ENCODE data around the gene CARD11.

CARD11 gene

DNA sequence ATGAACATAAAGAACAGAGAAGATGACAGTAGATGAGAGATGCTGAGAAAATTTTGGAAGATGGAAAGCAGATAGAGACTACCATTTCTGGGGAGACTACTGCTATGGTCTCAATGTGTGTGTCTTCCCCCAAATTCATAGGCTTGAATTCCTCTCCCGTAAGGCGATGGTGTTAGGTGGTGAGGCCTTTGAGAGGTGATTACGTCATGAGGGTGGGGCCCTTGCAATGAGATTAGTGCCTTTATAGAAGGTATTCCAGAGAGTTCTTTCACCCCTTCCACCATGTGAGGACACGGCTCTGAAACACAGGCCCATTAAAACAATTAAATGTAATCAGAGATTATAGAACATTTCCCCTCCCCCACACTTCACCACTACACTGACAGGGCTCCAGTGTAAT is 23.9 kb downstream of the CARD11 start:
- TF ChIP-seq, protein P1, sequence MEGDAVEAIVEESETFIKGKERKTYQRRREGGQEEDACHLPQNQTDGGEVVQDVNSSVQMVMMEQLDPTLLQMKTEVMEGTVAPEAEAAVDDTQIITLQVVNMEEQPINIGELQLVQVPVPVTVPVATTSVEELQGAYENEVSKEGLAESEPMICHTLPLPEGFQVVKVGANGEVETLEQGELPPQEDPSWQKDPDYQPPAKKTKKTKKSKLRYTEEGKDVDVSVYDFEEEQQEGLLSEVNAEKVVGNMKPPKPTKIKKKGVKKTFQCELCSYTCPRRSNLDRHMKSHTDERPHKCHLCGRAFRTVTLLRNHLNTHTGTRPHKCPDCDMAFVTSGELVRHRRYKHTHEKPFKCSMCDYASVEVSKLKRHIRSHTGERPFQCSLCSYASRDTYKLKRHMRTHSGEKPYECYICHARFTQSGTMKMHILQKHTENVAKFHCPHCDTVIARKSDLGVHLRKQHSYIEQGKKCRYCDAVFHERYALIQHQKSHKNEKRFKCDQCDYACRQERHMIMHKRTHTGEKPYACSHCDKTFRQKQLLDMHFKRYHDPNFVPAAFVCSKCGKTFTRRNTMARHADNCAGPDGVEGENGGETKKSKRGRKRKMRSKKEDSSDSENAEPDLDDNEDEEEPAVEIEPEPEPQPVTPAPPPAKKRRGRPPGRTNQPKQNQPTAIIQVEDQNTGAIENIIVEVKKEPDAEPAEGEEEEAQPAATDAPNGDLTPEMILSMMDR (conservative IDR thresholded peaks at IDR 0.05) = no peak
- no peak overlapping the region for H3K27ac ChIP-seq

DNA sequence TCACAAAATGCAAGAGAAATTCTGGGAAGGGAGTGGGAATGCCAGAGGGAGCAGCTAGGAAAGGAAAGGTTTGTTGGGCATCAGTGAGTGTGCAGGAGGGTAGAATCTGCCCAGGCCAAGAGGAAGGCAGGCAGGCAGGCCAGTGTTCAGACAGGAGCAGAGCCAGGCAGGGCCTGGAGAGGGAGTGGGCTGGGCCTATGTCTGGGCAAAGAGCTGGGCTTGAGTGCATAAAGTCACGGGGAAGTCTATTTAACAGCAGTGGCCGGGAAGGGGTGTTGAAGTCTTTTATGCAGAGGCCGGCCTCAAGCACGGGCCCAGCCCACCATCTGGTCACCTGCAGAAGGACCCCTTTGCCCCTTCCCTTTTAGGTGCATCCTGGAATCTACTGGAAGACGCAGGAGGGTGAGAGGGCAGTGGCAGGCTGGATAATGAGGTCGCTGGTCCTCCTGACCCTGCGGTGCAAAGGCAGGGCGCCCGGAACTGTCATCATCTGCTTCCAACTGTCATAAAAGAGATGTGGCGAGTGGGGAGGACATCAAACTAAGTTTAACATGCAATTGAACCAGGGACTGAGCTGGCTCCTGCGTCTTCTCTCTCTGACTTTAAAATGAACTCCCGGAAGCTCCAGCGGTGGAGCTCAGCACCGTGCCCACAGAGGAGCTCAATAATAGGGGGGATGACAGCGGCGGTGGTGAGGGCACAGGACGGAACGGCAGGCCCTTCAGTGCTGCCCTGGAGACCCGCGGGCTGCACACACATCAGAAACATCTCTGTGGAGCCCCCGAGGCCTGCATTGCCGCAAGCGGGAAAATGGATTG is 29.5 kb downstream of the CARD11 start:
- TF ChIP-seq, protein P1 (conservative IDR thresholded peaks at IDR 0.05) = no peak
- H3K27ac ChIP-seq = no peak overlapping the region

DNA sequence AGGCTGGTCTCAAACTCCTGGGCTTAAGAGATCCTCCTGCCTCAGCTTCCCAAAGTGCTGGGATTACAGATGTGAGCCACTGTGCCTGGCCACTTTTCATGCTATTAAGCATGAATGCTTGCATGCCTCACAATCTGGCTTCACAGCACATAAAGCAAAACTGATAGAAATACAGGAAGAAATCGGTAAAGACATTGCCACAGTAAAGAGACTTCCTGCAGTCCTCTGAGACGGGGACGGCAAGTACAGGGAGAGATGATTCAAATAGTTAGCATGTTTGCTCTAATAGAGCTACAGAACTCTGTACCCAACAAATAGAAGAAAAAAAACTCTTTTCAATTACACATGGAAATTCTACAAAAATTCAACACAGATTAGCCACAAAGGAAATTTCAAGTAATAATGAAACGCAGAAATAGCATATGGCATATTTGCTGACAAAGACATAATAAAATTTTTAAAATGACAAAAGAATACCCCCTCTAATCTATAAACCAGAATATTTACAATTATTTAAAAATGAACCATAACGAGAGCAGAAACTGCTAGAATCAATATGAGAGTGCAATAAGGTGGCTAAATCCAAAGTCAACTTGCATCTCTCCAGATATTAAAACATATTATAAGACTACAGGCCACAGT is 32.3 kb downstream of the CARD11 start:
- H3K27ac ChIP-seq = no peak overlapping the region
- TF ChIP-seq, protein P1 (conservative IDR thresholded peaks at IDR 0.05) = no peak

DNA sequence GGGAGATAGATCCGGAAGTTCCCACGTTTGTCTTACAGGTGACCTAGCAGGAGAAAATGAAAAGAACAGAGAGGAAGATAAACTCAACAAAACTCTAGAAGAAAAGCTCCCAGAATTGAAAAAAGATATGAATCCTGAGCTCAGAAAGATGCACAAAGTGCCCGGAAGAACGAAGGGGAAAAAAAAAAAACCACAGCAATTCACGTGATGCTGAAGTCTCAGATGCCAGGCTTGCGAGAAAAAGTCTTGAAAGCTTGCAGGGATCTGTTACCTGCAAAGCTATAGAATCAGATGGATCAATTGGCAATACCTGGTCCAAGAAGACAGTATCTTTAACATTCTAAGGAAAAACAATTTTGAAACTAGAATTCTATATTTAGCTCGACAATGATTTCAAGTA is 33.5 kb downstream of the CARD11 start:
- no peak overlapping the region for H3K27ac ChIP-seq
- TF ChIP-seq, protein P1 (conservative IDR thresholded peaks at IDR 0.05) = no peak

DNA sequence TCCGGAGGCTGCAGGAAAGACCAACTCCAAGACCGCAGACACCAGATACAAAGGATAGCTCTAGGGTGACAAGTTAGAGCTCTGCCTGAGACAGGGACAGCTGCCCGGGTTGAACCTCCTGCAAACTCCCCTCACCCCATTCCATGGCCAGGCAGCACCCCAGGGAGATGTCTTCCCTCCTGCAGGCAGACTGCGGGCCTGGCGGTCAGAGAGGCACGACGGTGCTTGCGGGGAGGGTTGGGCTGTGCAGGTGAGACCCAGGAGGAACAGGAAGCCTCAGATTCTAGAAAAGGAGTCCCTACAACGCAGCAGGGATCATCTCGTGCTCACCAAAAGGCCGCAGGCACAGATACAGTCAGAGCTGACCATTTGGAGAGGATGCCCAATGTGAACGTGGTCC is 34.6 kb downstream of the CARD11 start:
- TF ChIP-seq, protein P1 (conservative IDR thresholded peaks at IDR 0.05) = no peak
- H3K27ac ChIP-seq = no peak overlapping the region

DNA sequence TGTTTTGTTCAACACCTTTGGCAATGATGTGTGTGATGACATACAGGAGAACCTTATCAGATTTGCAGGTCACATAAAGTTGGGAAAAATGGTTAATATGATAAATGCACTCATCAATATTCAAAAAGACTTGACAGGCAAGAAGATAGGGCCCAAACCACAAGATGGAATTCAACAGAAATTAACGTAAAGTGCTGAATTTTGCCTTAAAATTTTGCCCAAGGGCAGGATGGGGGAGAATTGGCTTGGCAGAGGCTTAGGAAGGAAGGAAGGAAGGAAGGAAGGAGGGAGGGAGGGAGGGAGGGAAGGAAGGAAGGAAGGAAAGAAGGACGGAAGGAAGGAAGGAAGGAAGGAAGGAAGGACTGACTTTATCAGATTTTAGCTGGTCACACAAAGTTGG is 35.3 kb downstream of the CARD11 start:
- no peak overlapping the region for H3K27ac ChIP-seq
- TF ChIP-seq, protein P1 (conservative IDR thresholded peaks at IDR 0.05) = no peak

DNA sequence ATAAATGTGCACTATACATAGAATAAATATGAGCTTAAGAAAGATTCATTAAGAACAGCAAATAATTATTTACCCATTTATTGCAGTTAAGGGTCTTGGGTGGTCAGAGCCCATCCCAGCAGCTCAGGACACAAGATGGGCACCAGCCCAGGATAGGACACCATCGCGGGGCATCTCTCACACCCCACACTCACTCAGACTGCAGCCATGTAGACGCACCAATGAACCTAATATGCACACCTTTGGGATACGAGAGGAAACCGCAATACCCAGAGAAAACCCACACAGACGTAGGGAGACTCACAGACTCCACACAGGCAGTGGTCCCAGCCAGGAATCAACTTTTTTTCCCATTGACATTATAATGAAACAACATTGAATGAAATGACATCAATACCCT is 36.0 kb downstream of the CARD11 start:
- TF ChIP-seq, protein P1 (conservative IDR thresholded peaks at IDR 0.05) = no peak
- no peak overlapping the region for H3K27ac ChIP-seq

Data from VCaP (cell line).